Peyer's patch (tissue), 4 donors: Measurements from ENCODE around the gene SLC1A2. TPM values are rescaled to one million over a fixed set of nuclear protein-coding genes. Genes with fewer than 3 reads are reported as not detected.

Source experiments
- DNase-seq, 3 donors: peaks; one replicate each; pipeline ENCODE4 v3.0.0-alpha.2; 2017 to 2019
- H3K27ac ChIP-seq, 4 donors: fragments of 200-600 bp; sonication (generic); one replicate each; pipeline ENCODE4 v1.5.1; 2016 to 2019
- H3K27me3 ChIP-seq, 2 donors: fragments of 200-600 bp; sonication (generic); one replicate each; pipeline ENCODE4 v1.5.1; 2019
- H3K36me3 ChIP-seq, 3 donors: fragments of 200-600 bp; sonication (generic); one replicate each; pipeline ENCODE4 v1.5.1; 2016 to 2019
- H3K4me1 ChIP-seq, 4 donors: fragments of 200-600 bp; sonication (generic); one replicate each; pipeline ENCODE4 v1.5.1; 2016 to 2019
- H3K4me3 ChIP-seq, 4 donors: fragments of 200-600 bp; sonication (generic); 1 replicate in 3 of 4; 2 replicates in 1 of 4; pipeline ENCODE4 v1.5.1; 2016 to 2019; ENCODE audit warnings: mild to moderate bottlenecking in 1 of 4
- H3K9me3 ChIP-seq, 4 donors: fragments of 200-600 bp; sonication (generic); one replicate each; pipeline ENCODE4 v1.5.1; 2016 to 2019; ENCODE audit warnings: mild to moderate bottlenecking in 1 of 4
- POLR2A ChIP-seq, 2 donors: fragments of 450-650 bp; IDR thresholded peaks; one replicate each; pipeline ENCODE4 v1.5.1; 2017; ENCODE audit warnings: antibody characterized with exemption in 2 of 2, mild to moderate bottlenecking in 2 of 2, moderate library complexity in 2 of 2
- total RNA-seq, 4 donors: library from RNA; depleted of rRNA; stranded (reverse); fragments of >200 nt; gene quantifications; one replicate each; pipeline ENCODE4 v1.1.0, GENCODE V29; 2016
- TF ChIP-seq, protein P1 (sequence below), 6 experiments: fragments of 450-650 bp in 4 of 6; fragments of 200-600 bp in 2 of 6; sonication (generic) in 1 of 6; IDR thresholded peaks; one replicate each; pipeline ENCODE4 v1.5.1; 2017 to 2019; ENCODE audit warnings: antibody characterized with exemption in 6 of 6, mild to moderate bottlenecking in 3 of 6, moderate library complexity in 1 of 6

SLC1A2 gene
- total RNA-seq, 4 donors from 2014 or later, result 0.38 to 1.1 TPM; not detected in 2

DNA sequence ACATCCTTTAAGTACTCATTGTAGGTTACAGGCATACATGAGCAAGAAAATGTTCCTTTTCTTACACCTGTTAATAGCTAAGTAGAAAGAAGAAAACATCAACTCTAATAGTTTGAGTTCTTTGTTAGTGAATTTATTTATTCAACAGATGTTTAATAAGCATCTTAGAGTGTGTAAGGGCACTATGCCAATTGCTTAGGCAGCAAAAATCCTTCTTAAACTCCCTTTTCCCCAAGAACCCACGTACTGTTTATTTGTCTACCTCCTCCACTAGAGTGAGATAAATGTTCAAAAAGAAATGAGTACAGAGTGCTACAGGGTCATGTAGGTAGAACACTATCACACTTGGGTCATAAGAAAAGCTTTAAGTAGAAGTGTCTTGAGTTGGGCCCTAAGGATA lies 149.0 kb downstream of the SLC1A2 start:
- H3K27me3 ChIP-seq, result no peaks in the 10 kb centered on the region
- TF ChIP-seq POLR2A (IDR thresholded peaks at IDR 0.05), result no peak
- TF ChIP-seq, protein P1, sequence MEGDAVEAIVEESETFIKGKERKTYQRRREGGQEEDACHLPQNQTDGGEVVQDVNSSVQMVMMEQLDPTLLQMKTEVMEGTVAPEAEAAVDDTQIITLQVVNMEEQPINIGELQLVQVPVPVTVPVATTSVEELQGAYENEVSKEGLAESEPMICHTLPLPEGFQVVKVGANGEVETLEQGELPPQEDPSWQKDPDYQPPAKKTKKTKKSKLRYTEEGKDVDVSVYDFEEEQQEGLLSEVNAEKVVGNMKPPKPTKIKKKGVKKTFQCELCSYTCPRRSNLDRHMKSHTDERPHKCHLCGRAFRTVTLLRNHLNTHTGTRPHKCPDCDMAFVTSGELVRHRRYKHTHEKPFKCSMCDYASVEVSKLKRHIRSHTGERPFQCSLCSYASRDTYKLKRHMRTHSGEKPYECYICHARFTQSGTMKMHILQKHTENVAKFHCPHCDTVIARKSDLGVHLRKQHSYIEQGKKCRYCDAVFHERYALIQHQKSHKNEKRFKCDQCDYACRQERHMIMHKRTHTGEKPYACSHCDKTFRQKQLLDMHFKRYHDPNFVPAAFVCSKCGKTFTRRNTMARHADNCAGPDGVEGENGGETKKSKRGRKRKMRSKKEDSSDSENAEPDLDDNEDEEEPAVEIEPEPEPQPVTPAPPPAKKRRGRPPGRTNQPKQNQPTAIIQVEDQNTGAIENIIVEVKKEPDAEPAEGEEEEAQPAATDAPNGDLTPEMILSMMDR (IDR thresholded peaks at IDR 0.05), result no peak
- no peak for DNase-seq
- no peak overlapping the region for H3K27ac ChIP-seq
- H3K4me3 ChIP-seq, result no peak overlapping the region
- H3K9me3 ChIP-seq, result no peaks in the 10 kb centered on the region
- no peaks in the 10 kb centered on the region for H3K36me3 ChIP-seq
- peaks cover 0 to 5% (median 0%) of the 10 kb centered on the region in 4 donors for H3K4me1 ChIP-seq

DNA sequence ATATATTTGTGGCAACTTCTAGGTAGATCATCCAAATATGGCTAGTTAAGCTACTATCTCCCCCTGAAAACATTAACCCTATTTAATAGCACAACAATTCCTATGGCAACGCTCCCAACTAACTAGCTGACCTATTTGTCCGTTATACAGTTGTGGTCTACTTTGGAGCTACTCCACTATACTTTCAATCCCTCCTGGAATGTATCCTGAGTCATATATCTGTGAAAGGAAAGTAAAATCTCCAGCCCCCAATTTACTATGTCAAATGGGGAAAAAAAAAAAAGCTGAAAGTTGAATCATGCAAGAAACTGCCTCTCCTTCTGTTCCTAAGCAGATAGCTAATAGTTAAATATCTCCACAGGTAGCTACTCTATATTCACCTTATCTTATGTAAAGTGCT lies 151.9 kb downstream of the SLC1A2 start:
- TF ChIP-seq, protein P1 (IDR thresholded peaks at IDR 0.05), result no peak
- TF ChIP-seq POLR2A (IDR thresholded peaks at IDR 0.05), result no peak
- Histone ChIP-seq H3K4me1 (no peaks in the 10 kb centered on the region), H3K27me3 (no peaks in the 10 kb centered on the region), H3K36me3 (no peaks in the 10 kb centered on the region), H3K4me3 (no peak overlapping the region), H3K9me3 (no peaks in the 10 kb centered on the region), H3K27ac (no peak overlapping the region)
- DNase-seq, result no peak

DNA sequence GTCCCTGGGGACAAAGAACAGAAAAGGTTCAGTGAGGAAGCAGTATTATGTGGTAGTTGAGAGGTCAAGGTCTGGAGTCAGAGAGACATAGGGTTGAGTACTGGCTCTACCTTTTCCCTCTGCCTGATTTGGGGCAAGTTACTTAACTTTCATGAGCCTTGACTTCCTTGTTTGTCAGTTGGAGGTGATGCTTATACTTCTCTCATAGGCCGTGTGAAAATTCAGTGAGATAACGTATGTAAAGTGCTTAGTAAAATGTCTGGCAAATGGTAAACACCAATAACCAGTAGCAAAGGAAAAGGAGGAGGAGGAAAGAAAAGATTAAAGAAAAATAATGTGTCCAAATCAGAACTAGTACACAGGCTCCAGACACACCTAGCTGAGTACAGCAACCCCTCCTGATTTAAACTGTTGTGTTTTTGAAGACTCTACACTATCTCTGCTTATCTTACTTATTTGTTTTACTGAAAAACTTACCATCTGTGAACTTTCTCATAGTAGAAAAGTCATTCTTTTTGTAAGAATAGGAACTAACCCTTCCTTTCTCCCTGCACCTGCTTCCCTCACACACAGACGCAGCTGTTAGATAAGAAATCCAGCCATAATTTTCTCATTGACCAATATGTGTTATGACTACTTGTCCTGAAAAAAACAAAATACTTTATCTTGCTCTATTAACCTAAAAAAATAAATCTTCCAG lies 153.5 kb downstream of the SLC1A2 start:
- no peaks in the 10 kb centered on the region for H3K36me3 ChIP-seq
- TF ChIP-seq, protein P1 (IDR thresholded peaks at IDR 0.05), result no peak
- TF ChIP-seq POLR2A (IDR thresholded peaks at IDR 0.05), result no peak
- H3K27ac ChIP-seq, result no peak overlapping the region
- no peak for DNase-seq
- no peaks in the 10 kb centered on the region for H3K27me3 ChIP-seq
- H3K4me3 ChIP-seq, result no peak overlapping the region
- H3K4me1 ChIP-seq, result no peaks in the 10 kb centered on the region
- no peaks in the 10 kb centered on the region for H3K9me3 ChIP-seq

DNA sequence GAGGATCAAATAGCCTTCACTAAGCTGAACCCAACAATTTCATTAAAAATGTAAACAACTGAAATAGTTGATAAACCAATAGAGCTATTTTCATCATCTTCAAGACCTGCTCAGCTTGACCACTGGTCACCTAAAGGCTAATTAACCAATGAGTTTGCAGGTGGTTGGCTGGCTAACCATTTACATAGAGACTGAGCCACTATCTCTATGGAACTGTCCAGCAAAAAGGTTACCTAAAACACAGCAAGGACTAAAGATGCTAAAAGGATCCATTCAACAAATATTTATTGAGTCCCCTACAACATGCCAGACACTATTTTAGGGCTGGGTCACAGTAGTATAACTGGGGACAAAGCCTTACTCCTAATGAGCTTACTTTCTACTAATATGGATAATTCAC lies 156.6 kb downstream of the SLC1A2 start:
- Histone ChIP-seq H3K27ac (no peak overlapping the region), H3K4me1 (no peaks in the 10 kb centered on the region), H3K27me3 (no peaks in the 10 kb centered on the region), H3K4me3 (no peak overlapping the region), H3K36me3 (no peaks in the 10 kb centered on the region), H3K9me3 (no peaks in the 10 kb centered on the region)
- DNase-seq, result no peak
- TF ChIP-seq, protein P1 (IDR thresholded peaks at IDR 0.05), result no peak
- no peak for TF ChIP-seq POLR2A (IDR thresholded peaks at IDR 0.05)

DNA sequence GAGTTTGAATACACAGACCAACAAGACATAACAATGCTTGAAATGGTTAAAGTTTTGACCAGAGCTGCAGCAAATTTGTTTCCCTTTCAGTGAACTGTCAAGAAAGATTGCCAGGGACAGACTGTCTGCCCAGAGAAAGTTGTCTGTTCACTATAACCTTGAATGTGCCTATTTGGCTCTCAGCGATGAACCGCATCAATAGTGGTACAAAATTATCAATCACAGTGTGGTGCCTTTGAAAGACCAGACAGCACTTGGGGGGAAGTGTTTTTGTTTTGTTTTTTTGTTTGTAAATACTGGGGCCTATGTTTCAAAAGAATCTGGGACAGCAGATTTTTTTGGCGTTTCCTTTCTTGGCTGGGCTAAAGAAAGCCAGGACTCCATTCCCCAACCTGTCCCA lies 157.3 kb downstream of the SLC1A2 start:
- no peak for TF ChIP-seq POLR2A (IDR thresholded peaks at IDR 0.05)
- TF ChIP-seq, protein P1 (IDR thresholded peaks at IDR 0.05), result no peak
- Histone ChIP-seq H3K4me3 (no peak overlapping the region), H3K27ac (no peak overlapping the region), H3K9me3 (no peaks in the 10 kb centered on the region), H3K27me3 (no peaks in the 10 kb centered on the region), H3K4me1 (peaks cover 0 to 2% (median under 1%) of the 10 kb centered on the region in 4 donors), H3K36me3 (no peaks in the 10 kb centered on the region)
- DNase-seq, result no peak
